Mesenchymal stem cell (in vitro differentiated cells and primary cell): Measurements from ENCODE around the gene HECTD2.

Experiments used
- DNase-seq: peaks from one replicate; pipeline ENCODE4 v3.0.0-alpha.2; 2013
- H2AFZ ChIP-seq: one replicate; pipeline ENCODE4 v1.6.1; 2013; ENCODE audit warnings: low read depth, mild to moderate bottlenecking, control low read depth, inconsistent platforms, low read length, moderate library complexity
- H2AK5ac ChIP-seq: 2 replicates; pipeline ENCODE4 v1.6.1; 2013; ENCODE audit warnings: low read length, moderate library complexity, mild to moderate bottlenecking, inconsistent platforms; ENCODE audit not compliant: severe bottlenecking
- H2BK120ac ChIP-seq: one replicate; pipeline ENCODE4 v1.6.1; 2013; ENCODE audit warnings: low read depth, mild to moderate bottlenecking, inconsistent platforms, low read length, moderate library complexity
- H2BK12ac ChIP-seq, 2 experiments: one replicate each; pipeline ENCODE4 v1.6.1; 2013; ENCODE audit warnings: inconsistent platforms in 2 of 2, low read length in 2 of 2, mild to moderate bottlenecking in 2 of 2, moderate library complexity in 2 of 2, control low read depth in 1 of 2
- H2BK15ac ChIP-seq: one replicate; pipeline ENCODE4 v1.6.1; 2013; ENCODE audit warnings: mild to moderate bottlenecking, low read depth, inconsistent platforms; ENCODE audit not compliant: poor library complexity, severe bottlenecking
- H2BK5ac ChIP-seq: 2 replicates; pipeline ENCODE4 v1.6.1; 2013; ENCODE audit warnings: low read depth, mild to moderate bottlenecking, low read length, control low read depth, inconsistent platforms; ENCODE audit not compliant: poor library complexity, severe bottlenecking
- H3K14ac ChIP-seq, 2 experiments: one replicate each; pipeline ENCODE4 v1.6.1; 2013; ENCODE audit warnings: inconsistent platforms in 2 of 2, low read length in 2 of 2, control low read depth in 1 of 2, mild to moderate bottlenecking in 1 of 2, moderate library complexity in 1 of 2
- H3K18ac ChIP-seq, 2 experiments: one replicate each; pipeline ENCODE4 v1.6.1; 2013; ENCODE audit warnings: inconsistent platforms in 2 of 2, low read length in 2 of 2, control low read depth in 1 of 2, low read depth in 1 of 2, mild to moderate bottlenecking in 1 of 2
- H3K23ac ChIP-seq, 2 experiments: one replicate each; pipeline ENCODE4 v1.6.1; 2013; ENCODE audit warnings: inconsistent platforms in 2 of 2, low read length in 2 of 2, mild to moderate bottlenecking in 2 of 2, moderate library complexity in 2 of 2, control low read depth in 1 of 2
- H3K27ac ChIP-seq: 2 replicates; pipeline ENCODE4 v1.5.1; 2013; ENCODE audit warnings: mild to moderate bottlenecking, moderate library complexity, low read length, control low read depth, inconsistent platforms; ENCODE audit not compliant: poor library complexity, severe bottlenecking
- H3K27me3 ChIP-seq, 2 experiments: 2 replicates each; pipeline versions ENCODE4 v1.6.1 to v1.7.0; 2013; ENCODE audit warnings: low read length in 2 of 2, mild to moderate bottlenecking in 2 of 2, moderate library complexity in 2 of 2, control low read depth in 1 of 2, inconsistent platforms in 1 of 2; ENCODE audit not compliant: control insufficient read depth in 1 of 2, insufficient read depth in 1 of 2
- H3K36me3 ChIP-seq, 2 experiments: 2 replicates each; pipeline versions ENCODE4 v1.6.1 to v1.7.0; 2013; ENCODE audit warnings: low read length in 2 of 2, control low read depth in 1 of 2, inconsistent platforms in 1 of 2, low read depth in 1 of 2, mild to moderate bottlenecking in 1 of 2; ENCODE audit not compliant: insufficient read depth in 2 of 2, control insufficient read depth in 1 of 2
- H3K4ac ChIP-seq, 2 experiments: one replicate each; pipeline ENCODE4 v1.6.1; 2013; ENCODE audit warnings: inconsistent platforms in 2 of 2, low read length in 2 of 2, mild to moderate bottlenecking in 2 of 2, moderate library complexity in 2 of 2, control low read depth in 1 of 2, low read depth in 1 of 2
- H3K4me1 ChIP-seq: 2 replicates; pipeline ENCODE4 v1.6.1; 2013; ENCODE audit warnings: low read depth, low read length, control low read depth; ENCODE audit not compliant: control insufficient read depth, insufficient read depth
- H3K4me2 ChIP-seq: 2 replicates; pipeline ENCODE4 v1.6.1; 2013; ENCODE audit warnings: low read length, mild to moderate bottlenecking, inconsistent platforms; ENCODE audit not compliant: poor library complexity, severe bottlenecking
- H3K4me3 ChIP-seq, 2 experiments: 2 replicates each; pipeline versions ENCODE4 v1.5.1 to v1.7.0; 2013; ENCODE audit warnings: low read length in 2 of 2, mild to moderate bottlenecking in 2 of 2, control low read depth in 1 of 2, low read depth in 1 of 2; ENCODE audit not compliant: insufficient read depth in 1 of 2
- H3K79me1 ChIP-seq: replicated peaks from 2 replicates; pipeline ENCODE4 v1.6.1; 2013; ENCODE audit warnings: mild to moderate bottlenecking, control low read depth, low read length, inconsistent platforms; ENCODE audit not compliant: poor library complexity, severe bottlenecking
- H3K9ac ChIP-seq: 2 replicates; pipeline ENCODE4 v1.7.0; 2013; ENCODE audit warnings: mild to moderate bottlenecking, low read length, moderate library complexity
- H3K9me3 ChIP-seq: 2 replicates; pipeline ENCODE4 v1.7.0; 2013; ENCODE audit warnings: mild to moderate bottlenecking, low read length; ENCODE audit not compliant: control insufficient read depth
- H4K8ac ChIP-seq: one replicate; pipeline ENCODE4 v1.6.1; 2013; ENCODE audit warnings: inconsistent platforms, mild to moderate bottlenecking, low read length, moderate library complexity
- H4K91ac ChIP-seq: one replicate; pipeline ENCODE4 v1.6.1; 2013; ENCODE audit warnings: mild to moderate bottlenecking, low read length, inconsistent platforms
- WGBS: methylation state at CpG from one replicate; pipeline ENCODE4 v1.1.7; 2013; ENCODE audit warnings: mixed read lengths; 5-methylcytosine and 5-hydroxymethylcytosine counted together

HECTD2 gene

GRCh38 chr10:91460681-91461080 is 50.5 kb downstream of the HECTD2 start:
- DNase-seq: no peak
- Histone ChIP-seq H3K23ac (no peak overlapping the region), H3K79me1 (no peaks in the 10 kb centered on the region), H4K8ac (no peak overlapping the region), H3K14ac (no peak overlapping the region), H3K4me1 (no peaks in the 10 kb centered on the region), H2BK5ac (no peak overlapping the region), H3K4me2 (no peak overlapping the region), H2BK12ac (no peak overlapping the region), H3K36me3 (peaks cover 5 to 48% of the 10 kb centered on the region in 2 experiments), H3K18ac (no peak overlapping the region), H2AK5ac (no peak overlapping the region), H2AFZ (no peak overlapping the region), H3K4ac (no peak overlapping the region), H3K9ac (no peak overlapping the region), H3K27ac (no peak overlapping the region), H2BK120ac (no peak overlapping the region), H3K9me3 (peaks cover 2% of the 10 kb centered on the region), H3K4me3 (no peak overlapping the region), H3K27me3 (no peaks in the 10 kb centered on the region), H2BK15ac (no peak overlapping the region), H4K91ac (no peak overlapping the region)
- WGBS: 52% methylated on average over 2 of the region's 3 CpGs

GRCh38 chr10:91462423-91462822 is 52.3 kb downstream of the HECTD2 start:
- Histone ChIP-seq H3K9me3 (peaks cover 17% of the 10 kb centered on the region), H3K4me2 (no peak overlapping the region), H3K4me3 (no peak overlapping the region), H3K14ac (no peak overlapping the region), H3K27me3 (no peaks in the 10 kb centered on the region), H2AFZ (no peak overlapping the region), H2BK15ac (no peak overlapping the region), H3K79me1 (no peaks in the 10 kb centered on the region), H4K91ac (no peak overlapping the region), H4K8ac (no peak overlapping the region), H3K4me1 (no peaks in the 10 kb centered on the region), H3K9ac (no peak overlapping the region), H3K36me3 (peaks cover 11 to 62% of the 10 kb centered on the region in 2 experiments), H2BK12ac (no peak overlapping the region), H2BK5ac (no peak overlapping the region), H3K27ac (no peak overlapping the region), H2BK120ac (no peak overlapping the region), H2AK5ac (no peak overlapping the region), H3K4ac (no peak overlapping the region), H3K23ac (no peak overlapping the region), H3K18ac (no peak overlapping the region)
- peak; percentile 9 for DNase-seq

- no peak overlapping the region for H4K91ac ChIP-seq
- no peak overlapping the region for H3K27ac ChIP-seq
- no peak overlapping the region for H2BK120ac ChIP-seq
- no peak overlapping the region for H3K14ac ChIP-seq
- H2AK5ac ChIP-seq: no peak overlapping the region
- H3K4me2 ChIP-seq: no peak overlapping the region
- H4K8ac ChIP-seq: no peak overlapping the region
- no peak overlapping the region for H2AFZ ChIP-seq
- H3K18ac ChIP-seq: no peak overlapping the region
- H3K36me3 ChIP-seq: peaks cover 18 to 68% of the 10 kb centered on the region in 2 experiments
- H3K9me3 ChIP-seq: peaks cover 17% of the 10 kb centered on the region
- no peaks in the 10 kb centered on the region for H3K27me3 ChIP-seq
- DNase-seq: no peak
- H2BK12ac ChIP-seq: no peak overlapping the region
- no peaks in the 10 kb centered on the region for H3K79me1 ChIP-seq
- no peak overlapping the region for H3K4ac ChIP-seq
- no peaks in the 10 kb centered on the region for H3K4me1 ChIP-seq
- H3K23ac ChIP-seq: no peak overlapping the region
- WGBS: 96% methylated on average over 2 of the region's 2 CpGs
- no peak overlapping the region for H2BK5ac ChIP-seq
- no peak overlapping the region for H3K9ac ChIP-seq
- H3K4me3 ChIP-seq: no peak overlapping the region
- H2BK15ac ChIP-seq: no peak overlapping the region
These were observed 54.4 kb downstream of the HECTD2 start for GRCh38 chr10:91464500-91464899.

GRCh38 chr10:91465261-91465660 is 55.1 kb downstream of the HECTD2 start:
- DNase-seq: no peak
- H3K4me2 ChIP-seq: no peak overlapping the region
- H3K27me3 ChIP-seq: no peaks in the 10 kb centered on the region
- H3K36me3 ChIP-seq: peaks cover 18 to 66% of the 10 kb centered on the region in 2 experiments
- no peak overlapping the region for H4K8ac ChIP-seq
- no peaks in the 10 kb centered on the region for H3K4me1 ChIP-seq
- H2BK15ac ChIP-seq: no peak overlapping the region
- H3K4me3 ChIP-seq: no peak overlapping the region
- H3K14ac ChIP-seq: no peak overlapping the region
- no peak overlapping the region for H3K18ac ChIP-seq
- no peak overlapping the region for H3K4ac ChIP-seq
- peaks cover 17% of the 10 kb centered on the region for H3K9me3 ChIP-seq
- H3K9ac ChIP-seq: no peak overlapping the region
- no CpG with 5 or more reads among the region's 1 CpG for WGBS
- H2BK5ac ChIP-seq: no peak overlapping the region
- H2AK5ac ChIP-seq: no peak overlapping the region
- no peak overlapping the region for H2AFZ ChIP-seq
- H3K79me1 ChIP-seq: no peaks in the 10 kb centered on the region
- no peak overlapping the region for H4K91ac ChIP-seq
- no peak overlapping the region for H2BK120ac ChIP-seq
- H3K27ac ChIP-seq: no peak overlapping the region
- H3K23ac ChIP-seq: no peak overlapping the region
- no peak overlapping the region for H2BK12ac ChIP-seq
